ENCODE data around the gene DTX1.

DTX1 gene

DNA sequence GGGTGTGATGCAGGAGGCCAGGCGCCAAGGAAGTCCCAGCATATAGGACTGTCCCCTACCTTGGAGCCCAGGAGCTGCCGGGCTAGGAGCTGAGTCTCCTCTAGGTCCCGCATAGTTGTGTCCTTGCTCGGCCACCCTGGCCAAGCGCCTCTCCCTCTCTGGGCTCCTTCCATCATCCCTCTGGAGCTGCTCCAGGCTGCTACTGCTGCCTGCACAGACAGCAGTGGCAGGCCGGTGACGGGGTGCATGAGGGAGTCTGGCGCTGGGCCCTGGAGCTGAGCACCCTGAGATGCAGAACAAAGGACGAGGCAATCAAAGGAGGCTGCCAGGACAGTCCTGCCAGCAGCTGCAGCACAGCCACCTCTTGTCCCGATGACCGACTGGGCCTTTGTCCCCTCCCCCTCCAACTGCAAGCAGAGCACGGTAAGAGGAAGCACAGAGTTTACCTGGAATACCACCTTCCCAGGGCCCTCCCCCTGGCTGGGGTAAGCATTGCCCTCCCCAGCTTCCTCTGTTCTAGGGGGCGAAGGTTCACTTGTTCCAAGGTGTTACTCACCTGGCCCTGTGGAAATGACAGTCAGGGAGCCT, 10.4 kb downstream of the DTX1 start:
- TF ChIP-seq, protein P1, sequence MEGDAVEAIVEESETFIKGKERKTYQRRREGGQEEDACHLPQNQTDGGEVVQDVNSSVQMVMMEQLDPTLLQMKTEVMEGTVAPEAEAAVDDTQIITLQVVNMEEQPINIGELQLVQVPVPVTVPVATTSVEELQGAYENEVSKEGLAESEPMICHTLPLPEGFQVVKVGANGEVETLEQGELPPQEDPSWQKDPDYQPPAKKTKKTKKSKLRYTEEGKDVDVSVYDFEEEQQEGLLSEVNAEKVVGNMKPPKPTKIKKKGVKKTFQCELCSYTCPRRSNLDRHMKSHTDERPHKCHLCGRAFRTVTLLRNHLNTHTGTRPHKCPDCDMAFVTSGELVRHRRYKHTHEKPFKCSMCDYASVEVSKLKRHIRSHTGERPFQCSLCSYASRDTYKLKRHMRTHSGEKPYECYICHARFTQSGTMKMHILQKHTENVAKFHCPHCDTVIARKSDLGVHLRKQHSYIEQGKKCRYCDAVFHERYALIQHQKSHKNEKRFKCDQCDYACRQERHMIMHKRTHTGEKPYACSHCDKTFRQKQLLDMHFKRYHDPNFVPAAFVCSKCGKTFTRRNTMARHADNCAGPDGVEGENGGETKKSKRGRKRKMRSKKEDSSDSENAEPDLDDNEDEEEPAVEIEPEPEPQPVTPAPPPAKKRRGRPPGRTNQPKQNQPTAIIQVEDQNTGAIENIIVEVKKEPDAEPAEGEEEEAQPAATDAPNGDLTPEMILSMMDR (IDR thresholded peaks at IDR 0.05; ENCODE audit: low read depth, low read length) = no peak
- H3K4me3 ChIP-seq (ENCODE audit: low read depth, low read length) = no peak overlapping the region

DNA sequence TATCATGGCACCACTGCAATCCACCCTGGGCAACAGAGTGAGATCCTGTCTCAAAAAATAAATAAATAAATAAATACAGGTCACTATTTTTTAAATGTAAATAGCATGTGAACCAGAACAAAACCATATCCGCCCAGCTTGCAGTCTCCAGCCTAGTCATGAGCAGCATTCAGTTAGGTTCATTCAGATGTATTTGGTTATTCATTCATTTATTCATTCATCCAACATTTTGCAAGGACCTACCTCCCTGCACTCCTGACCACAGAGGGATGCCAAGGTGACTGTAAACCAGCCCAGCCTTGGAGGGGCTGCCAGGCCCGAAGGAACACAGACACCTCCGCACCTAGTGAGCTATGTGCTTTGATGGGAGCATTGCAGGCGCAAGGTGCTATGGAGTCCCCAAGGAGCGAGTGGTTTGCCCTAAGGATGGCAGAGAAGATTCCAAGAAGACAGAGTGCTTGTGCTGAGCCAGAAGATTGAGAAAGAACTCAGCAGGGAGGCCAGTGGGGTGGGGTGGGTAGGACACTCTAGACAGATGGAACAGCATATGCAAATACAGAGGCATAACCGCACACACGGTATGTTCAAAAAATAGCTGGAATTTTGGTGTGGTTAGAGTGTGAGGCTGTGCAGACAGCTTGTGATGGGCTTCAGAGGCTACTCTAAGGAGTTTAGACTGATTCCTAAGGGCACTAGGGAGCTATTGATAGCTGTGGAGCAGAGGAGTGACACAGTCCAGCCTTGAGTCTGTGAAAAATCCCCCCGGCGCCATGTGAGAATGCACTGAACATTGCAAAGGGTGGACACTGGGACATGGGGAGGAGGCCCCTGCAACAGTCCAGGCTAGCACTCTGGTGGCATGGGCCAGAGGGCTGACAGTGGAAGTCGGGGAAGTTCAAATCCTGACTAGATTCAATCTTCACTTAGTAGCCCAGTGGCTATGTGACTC, 11.7 kb downstream of the DTX1 start:
- TF ChIP-seq, protein P1 (IDR thresholded peaks at IDR 0.05; ENCODE audit: low read depth, low read length) = no peak
- no peak overlapping the region for H3K4me3 ChIP-seq (ENCODE audit: low read depth, low read length)

DNA sequence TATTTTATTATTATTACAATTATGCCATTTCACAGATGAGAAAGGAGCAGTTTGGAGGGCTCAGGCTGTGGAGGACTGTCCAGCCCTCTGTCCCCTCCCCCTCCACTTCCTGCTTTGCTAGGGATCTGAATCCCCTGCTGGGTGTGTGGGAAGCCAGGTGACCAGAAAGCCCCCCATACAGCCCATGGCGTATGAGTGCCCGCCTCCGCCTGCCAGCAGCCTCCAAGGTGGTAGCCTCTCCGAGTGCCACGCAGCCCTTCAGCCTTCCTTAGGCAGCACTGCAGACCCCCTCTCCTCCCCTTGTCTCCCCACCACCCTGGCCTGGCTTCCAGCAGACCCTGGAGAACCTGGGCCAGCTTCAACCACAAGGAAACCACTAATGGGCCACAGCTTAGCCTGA, 12.6 kb downstream of the DTX1 start:
- no peak overlapping the region for H3K4me3 ChIP-seq (ENCODE audit: low read depth, low read length)
- TF ChIP-seq, protein P1 (IDR thresholded peaks at IDR 0.05; ENCODE audit: low read depth, low read length) = no peak

DNA sequence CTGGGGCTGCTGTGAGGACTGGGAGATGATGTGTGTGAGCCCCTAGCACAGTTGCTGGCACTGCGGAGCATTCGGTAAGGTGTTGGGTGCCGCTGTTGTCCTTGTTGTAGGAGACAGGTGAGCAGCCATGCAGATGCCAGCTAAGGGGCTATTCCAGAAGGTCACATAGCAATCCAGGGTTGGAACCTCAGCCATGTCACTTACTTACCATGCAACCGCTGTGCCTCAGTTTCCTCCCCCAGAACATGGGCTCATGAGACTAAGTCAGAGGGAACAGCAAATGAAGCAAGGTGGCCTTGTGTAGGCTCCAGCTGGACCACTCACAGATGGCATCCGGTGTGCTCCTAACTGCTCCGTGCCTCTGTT, 13.2 kb downstream of the DTX1 start:
- H3K4me3 ChIP-seq (ENCODE audit: low read depth, low read length) = no peak overlapping the region
- TF ChIP-seq, protein P1 (IDR thresholded peaks at IDR 0.05; ENCODE audit: low read depth, low read length) = no peak

DNA sequence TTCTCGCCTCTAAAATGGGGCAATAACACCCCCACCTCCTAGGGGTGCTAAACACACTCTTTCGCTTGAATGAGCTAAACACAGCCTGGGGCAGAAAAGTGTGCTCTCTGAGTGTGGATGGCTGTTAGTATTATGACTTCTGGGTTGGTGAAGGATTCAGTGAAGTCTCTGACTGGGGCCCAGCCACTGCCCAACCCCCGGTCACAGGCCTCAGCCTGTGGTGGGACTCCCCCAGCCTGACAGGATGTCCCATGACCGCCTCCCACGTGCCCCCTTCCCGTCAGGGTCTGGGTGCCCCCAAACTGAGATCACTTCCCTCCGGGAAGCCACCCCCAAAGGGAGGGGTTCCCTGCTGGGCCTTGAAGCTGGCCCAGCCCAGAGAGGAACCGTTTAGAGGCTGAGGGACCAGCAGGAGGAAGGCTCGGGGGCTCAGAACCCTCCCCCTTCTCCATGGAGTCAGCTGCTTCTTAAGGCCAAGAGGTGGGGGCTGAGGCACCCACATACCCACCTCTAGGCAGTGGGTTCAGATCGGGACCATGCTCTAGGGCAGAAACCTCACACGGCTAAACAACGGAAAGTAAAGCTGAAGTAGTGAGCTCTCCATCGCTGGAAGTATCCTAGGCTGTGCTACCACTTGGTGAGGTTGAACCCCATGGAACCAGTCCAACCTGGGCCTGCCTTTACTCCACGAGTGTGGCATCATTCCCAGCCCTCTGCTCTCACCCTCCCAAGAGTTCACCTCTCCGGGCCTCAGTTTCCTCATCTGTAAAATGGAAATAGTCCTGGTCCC, 13.8 kb downstream of the DTX1 start:
- no peak overlapping the region for H3K4me3 ChIP-seq (ENCODE audit: low read depth, low read length)
- TF ChIP-seq, protein P1 (IDR thresholded peaks at IDR 0.05; ENCODE audit: low read depth, low read length) = no peak

DNA sequence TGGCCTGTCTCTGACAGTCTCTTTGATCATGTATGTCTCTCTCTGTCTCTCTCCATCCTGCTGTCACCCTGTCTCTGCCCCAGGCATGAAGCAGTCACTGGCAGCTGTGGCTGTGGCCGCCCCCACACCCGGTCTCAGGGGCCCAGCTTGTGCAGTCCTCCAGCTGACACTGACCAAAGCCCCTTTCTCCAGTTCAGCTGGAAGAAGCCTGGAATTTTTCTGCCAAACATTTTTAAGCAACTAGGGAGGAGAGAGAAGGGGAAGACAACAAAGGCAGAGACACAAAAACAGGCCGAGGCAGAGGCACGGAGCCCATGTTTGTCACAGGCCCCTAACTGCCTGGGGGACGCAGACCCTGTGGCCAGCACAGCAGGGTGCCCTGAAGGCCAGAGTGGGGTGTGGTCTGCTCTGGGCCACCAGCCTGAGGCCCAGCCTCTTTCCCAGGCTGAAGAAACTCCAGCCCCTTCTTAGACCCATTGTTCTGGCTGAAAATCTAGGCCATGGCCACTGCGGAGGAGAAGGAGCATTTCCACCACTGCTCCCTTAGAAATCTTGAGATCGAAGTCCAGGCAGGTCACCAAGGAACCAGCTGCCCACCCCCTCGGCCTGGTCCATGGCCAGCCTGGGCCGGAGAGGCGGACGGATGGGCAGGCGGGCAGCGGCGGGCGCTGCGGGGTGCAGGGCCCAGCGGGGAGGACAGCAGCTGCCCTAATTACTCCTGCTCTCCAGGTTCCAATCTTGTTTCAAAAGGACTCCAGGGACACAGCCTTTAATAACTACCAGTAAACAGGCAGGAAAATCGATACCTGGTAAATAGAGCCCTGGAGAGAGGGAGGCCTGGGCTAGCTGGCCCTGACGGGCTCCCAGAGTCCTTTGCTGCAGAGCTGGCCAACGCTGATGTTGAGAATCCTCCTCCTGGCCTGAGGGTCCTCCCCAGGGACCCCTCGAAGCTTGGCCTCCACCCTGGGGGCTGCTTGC, 14.9 kb downstream of the DTX1 start:
- TF ChIP-seq, protein P1 (IDR thresholded peaks at IDR 0.05; ENCODE audit: low read depth, low read length) = no peak
- H3K4me3 ChIP-seq (ENCODE audit: low read depth, low read length) = no peak overlapping the region

Data from WI38 (cell line).